Panc1 (cell line): Measurements from ENCODE around the gene CAMK1G.

Source experiments
- CTCF ChIP-seq: fragments of 450-650 bp; IDR thresholded peaks from 2 replicates; pipeline ENCODE4 v1.5.1; 2017; ENCODE audit warnings: mild to moderate bottlenecking
- REST ChIP-seq, 2 experiments: IDR thresholded peaks; 2 replicates each; pipeline ENCODE4 v1.6.1; 2011 to 2012; ENCODE audit warnings: low read depth in 2 of 2, control low read depth in 1 of 2, low read length in 1 of 2, mild to moderate bottlenecking in 1 of 2, moderate library complexity in 1 of 2; ENCODE audit not compliant: insufficient read depth in 1 of 2
- SIN3A ChIP-seq: IDR thresholded peaks from 2 replicates; pipeline ENCODE4 v1.6.1; 2012; ENCODE audit warnings: low read depth, mild to moderate bottlenecking, low read length, moderate library complexity, borderline replicate concordance; ENCODE audit not compliant: insufficient read depth
- TCF7L2 ChIP-seq: IDR thresholded peaks from 2 replicates; pipeline ENCODE4 v1.6.1; 2011; ENCODE audit warnings: mild to moderate bottlenecking, low read depth, low read length, inconsistent platforms

GRCh38 chr1:209539576-209539975, 43.9 kb upstream of the CAMK1G start:
- TF ChIP-seq TCF7L2 (no peak), CTCF (no peak), REST (IDR thresholded peaks at IDR 0.05; ENCODE audit: insufficient read depth in 1 of 2, low read depth in 2 of 2, low read length in 1 of 2) (no peak), SIN3A (no peak)
